ENCODE measurements around the gene MYZAP. TPM values are rescaled to one million over a fixed set of nuclear protein-coding genes. Genes with fewer than 3 reads are reported as not detected.

The MYZAP gene
- total RNA-seq, 1 experiment from 2014 or later: 6.0 TPM

- ChIA-PET POLR2A (ENCODE audit: unreplicated experiment) (no interaction called here), CTCF (no interaction called here)
- no peak overlapping the region for H3K9ac ChIP-seq (ENCODE audit: low read length)
- no peak overlapping the region for H2AFZ ChIP-seq (ENCODE audit: low read length)
- no peaks in the 10 kb centered on the region for H3K27me3 ChIP-seq (ENCODE audit: low read length)
- H3K27ac ChIP-seq (ENCODE audit: low read length): no peak overlapping the region
- no peaks in the 10 kb centered on the region for H3K79me2 ChIP-seq (ENCODE audit: low read length)
- no peak for TF ChIP-seq EZH2phosphoT487 (IDR thresholded peaks at IDR 0.05; ENCODE audit: borderline replicate concordance, low read length)
- TF ChIP-seq EZH2 (IDR thresholded peaks at IDR 0.05; ENCODE audit: low read length, unreplicated experiment): no peak
- TF ChIP-seq CTCF (conservative IDR thresholded peaks at IDR 0.05; ENCODE audit: low read depth, low read length): no peak
- intact Hi-C loops (cut with micrococcal nuclease): no loop called here
- peaks cover 8% of the 10 kb centered on the region; the same call in 1 of the 2 replicates for H3K4me1 ChIP-seq (ENCODE audit: insufficient read depth, low read length)
- no peak overlapping the region for H3K4me3 ChIP-seq (ENCODE audit: low read length)
- no peaks in the 10 kb centered on the region for H3K36me3 ChIP-seq (ENCODE audit: low read depth, low read length)
- no peaks in the 10 kb centered on the region for H3K9me2 ChIP-seq (replicated peaks; ENCODE audit: low read length)
- no TSS peak for BruUV-seq (replicated peaks)
- no peak for DNase-seq
- no peak overlapping the region for H3K4me2 ChIP-seq (ENCODE audit: low read length)
- no peaks in the 10 kb centered on the region for H3F3A ChIP-seq (ENCODE audit: low read length, unreplicated experiment)
- no peak for ATAC-seq
- H4K20me1 ChIP-seq (ENCODE audit: low read length): no peaks in the 10 kb centered on the region
- H3K9me3 ChIP-seq (ENCODE audit: low read length): no peaks in the 10 kb centered on the region
Observed at GRCh38 chr15:57657619-57658018, 65.9 kb downstream of the MYZAP start.

- no peak for ATAC-seq
- Histone ChIP-seq H3F3A (ENCODE audit: low read length, unreplicated experiment) (no peaks in the 10 kb centered on the region), H3K9me3 (ENCODE audit: low read length) (no peaks in the 10 kb centered on the region), H3K4me2 (ENCODE audit: low read length) (no peak overlapping the region), H3K36me3 (ENCODE audit: low read depth, low read length) (no peaks in the 10 kb centered on the region), H3K27me3 (ENCODE audit: low read length) (no peaks in the 10 kb centered on the region), H3K27ac (ENCODE audit: low read length) (no peak overlapping the region), H4K20me1 (ENCODE audit: low read length) (no peaks in the 10 kb centered on the region), H2AFZ (ENCODE audit: low read length) (no peak overlapping the region), H3K79me2 (ENCODE audit: low read length) (no peaks in the 10 kb centered on the region), H3K9ac (ENCODE audit: low read length) (no peak overlapping the region), H3K4me1 (ENCODE audit: insufficient read depth, low read length) (peaks cover 8% of the 10 kb centered on the region; the same call in 1 of the 2 replicates), H3K4me3 (ENCODE audit: low read length) (no peak overlapping the region), H3K9me2 (replicated peaks; ENCODE audit: low read length) (no peaks in the 10 kb centered on the region)
- DNase-seq: peak; percentile 16
- intact Hi-C loops (cut with micrococcal nuclease): no loop called here
- no TSS peak for BruUV-seq (replicated peaks)
- ChIA-PET CTCF (interaction anchor here (0.7 kb wide), 1 partner anchor 199 kb away, joined by 3 read pairs; no protein-coding TSS in a partner anchor), POLR2A (ENCODE audit: unreplicated experiment) (no interaction called here)
- TF ChIP-seq CTCF (conservative IDR thresholded peaks at IDR 0.05; ENCODE audit: low read depth, low read length) (no peak), EZH2phosphoT487 (IDR thresholded peaks at IDR 0.05; ENCODE audit: borderline replicate concordance, low read length) (no peak), EZH2 (IDR thresholded peaks at IDR 0.05; ENCODE audit: low read length, unreplicated experiment) (no peak)
Observed at GRCh38 chr15:57662091-57662744, 70.5 kb downstream of the MYZAP start.

- no peak overlapping the region for H2AFZ ChIP-seq (ENCODE audit: low read length)
- no peaks in the 10 kb centered on the region for H3K9me3 ChIP-seq (ENCODE audit: low read length)
- H3K9me2 ChIP-seq (replicated peaks; ENCODE audit: low read length): no peaks in the 10 kb centered on the region
- no peak for TF ChIP-seq CTCF (conservative IDR thresholded peaks at IDR 0.05; ENCODE audit: low read depth, low read length)
- ChIA-PET CTCF (no interaction called here), POLR2A (ENCODE audit: unreplicated experiment) (no interaction called here)
- H4K20me1 ChIP-seq (ENCODE audit: low read length): no peaks in the 10 kb centered on the region
- no peak for ATAC-seq
- H3K27me3 ChIP-seq (ENCODE audit: low read length): no peaks in the 10 kb centered on the region
- peaks cover 8% of the 10 kb centered on the region; the same call in 1 of the 2 replicates for H3K4me1 ChIP-seq (ENCODE audit: insufficient read depth, low read length)
- no peak for DNase-seq
- BruUV-seq (replicated peaks): no TSS peak
- no peak overlapping the region for H3K4me2 ChIP-seq (ENCODE audit: low read length)
- intact Hi-C loops (cut with micrococcal nuclease): no loop called here
- H3F3A ChIP-seq (ENCODE audit: low read length, unreplicated experiment): no peaks in the 10 kb centered on the region
- H3K36me3 ChIP-seq (ENCODE audit: low read depth, low read length): no peaks in the 10 kb centered on the region
- no peak overlapping the region for H3K9ac ChIP-seq (ENCODE audit: low read length)
- no peak overlapping the region for H3K27ac ChIP-seq (ENCODE audit: low read length)
- no peaks in the 10 kb centered on the region for H3K79me2 ChIP-seq (ENCODE audit: low read length)
- no peak overlapping the region for H3K4me3 ChIP-seq (ENCODE audit: low read length)
Observed at GRCh38 chr15:57662802-57663201, 71.1 kb downstream of the MYZAP start.

All from PC-3 (cell line).